Sigmoid colon (tissue), 4 donors: Measurements from ENCODE around the gene GNLY.

Source experiments
- CTCF ChIP-seq, 4 experiments: fragments of 450-650 bp in 3 of 4; fragments of 200-600 bp in 1 of 4; IDR thresholded peaks; one replicate each; pipeline ENCODE4 v1.5.1; 2016 to 2019; ENCODE audit warnings: antibody characterized with exemption in 4 of 4, mild to moderate bottlenecking in 3 of 4, moderate library complexity in 2 of 4
- EP300 ChIP-seq, 4 donors: sonication (generic); formaldehyde crosslinking; IDR thresholded peaks; one replicate each; pipeline ENCODE4 v1.6.1; 2017; ENCODE audit warnings: antibody characterized with exemption in 4 of 4
- POLR2A ChIP-seq, 2 donors: fragments of 450-650 bp; IDR thresholded peaks; one replicate each; pipeline ENCODE4 v1.6.1; 2016; ENCODE audit warnings: antibody characterized with exemption in 2 of 2, mild to moderate bottlenecking in 2 of 2, moderate library complexity in 2 of 2
- POLR2AphosphoS5 ChIP-seq, 4 donors: sonication (generic); formaldehyde crosslinking; IDR thresholded peaks; one replicate each; pipeline ENCODE4 v1.6.1; 2017; ENCODE audit warnings: antibody characterized with exemption in 4 of 4

- TF ChIP-seq CTCF (IDR thresholded peaks at IDR 0.05) (no peak), POLR2AphosphoS5 (IDR thresholded peaks at IDR 0.05) (no peak), EP300 (IDR thresholded peaks at IDR 0.05) (no peak), POLR2A (IDR thresholded peaks at IDR 0.05) (no peak)
Observed at GRCh38 chr2:85699325-85699724, 5.2 kb downstream of the GNLY start.
